ENCODE results near the gene HOXC11.

DNA sequence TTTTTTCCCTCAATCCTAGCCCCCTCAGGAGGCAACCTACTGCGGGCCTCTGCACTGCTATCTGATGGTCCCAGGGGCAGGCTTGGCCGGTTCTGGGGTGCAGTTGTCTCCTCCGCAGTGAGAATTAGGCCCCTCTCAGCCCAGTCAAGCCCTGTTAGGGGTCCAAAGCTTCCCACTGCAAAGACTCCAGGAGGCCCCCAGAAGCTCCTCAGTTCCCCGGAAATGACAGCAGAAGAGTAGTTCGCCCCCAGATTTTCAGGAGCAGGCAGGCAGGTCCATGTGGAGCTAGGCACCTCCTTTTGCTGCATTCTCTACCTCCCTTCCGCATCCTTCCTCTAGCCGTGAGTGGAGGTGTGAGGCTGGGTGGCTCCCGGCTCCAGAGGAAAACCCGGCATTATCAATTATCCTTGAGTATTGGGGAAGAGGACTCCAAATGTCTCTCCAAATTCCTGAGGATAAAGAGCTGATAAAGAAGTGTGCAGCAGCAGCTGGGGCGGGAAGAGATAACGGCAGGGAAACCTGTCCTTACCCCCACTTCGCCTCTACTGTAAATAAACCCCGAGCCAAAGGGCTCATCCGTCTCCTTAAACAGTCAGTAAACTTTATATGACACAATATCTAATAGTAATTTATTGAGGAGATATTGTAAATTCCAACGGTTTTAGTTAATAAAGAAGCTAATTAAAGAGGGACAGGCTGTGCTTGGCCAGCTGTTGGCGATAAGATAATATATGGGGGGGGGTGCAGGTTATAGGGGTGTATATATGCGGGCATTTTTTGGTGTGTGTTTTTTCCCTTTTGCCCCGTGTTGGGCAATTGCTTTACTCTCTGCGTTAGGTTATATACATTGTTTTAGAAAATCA, 18.9 kb upstream of the HOXC11 start:
- no peak for TF ChIP-seq CTCF (conservative IDR thresholded peaks at IDR 0.05; ENCODE audit: low read depth, low read length)
- no peak for TF ChIP-seq POLR2A (IDR thresholded peaks at IDR 0.05; ENCODE audit: low read depth, low read length)
- TF ChIP-seq USF2 (IDR thresholded peaks at IDR 0.05; ENCODE audit: low read depth, low read length) = no peak
- TF ChIP-seq CHD1 (IDR thresholded peaks at IDR 0.05; ENCODE audit: low read depth, low read length) = no peak
- no peak for TF ChIP-seq MAFK (IDR thresholded peaks at IDR 0.05; ENCODE audit: low read depth, low read length)
- TF ChIP-seq, protein P1, sequence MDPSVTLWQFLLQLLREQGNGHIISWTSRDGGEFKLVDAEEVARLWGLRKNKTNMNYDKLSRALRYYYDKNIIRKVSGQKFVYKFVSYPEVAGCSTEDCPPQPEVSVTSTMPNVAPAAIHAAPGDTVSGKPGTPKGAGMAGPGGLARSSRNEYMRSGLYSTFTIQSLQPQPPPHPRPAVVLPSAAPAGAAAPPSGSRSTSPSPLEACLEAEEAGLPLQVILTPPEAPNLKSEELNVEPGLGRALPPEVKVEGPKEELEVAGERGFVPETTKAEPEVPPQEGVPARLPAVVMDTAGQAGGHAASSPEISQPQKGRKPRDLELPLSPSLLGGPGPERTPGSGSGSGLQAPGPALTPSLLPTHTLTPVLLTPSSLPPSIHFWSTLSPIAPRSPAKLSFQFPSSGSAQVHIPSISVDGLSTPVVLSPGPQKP (IDR thresholded peaks at IDR 0.05; ENCODE audit: borderline replicate concordance, low read depth, low read length) = no peak
- no peak for TF ChIP-seq NFE2L2 (IDR thresholded peaks at IDR 0.05; ENCODE audit: low read depth, low read length)
- no peak for TF ChIP-seq RFX5 (IDR thresholded peaks at IDR 0.05; ENCODE audit: low read depth, low read length)
